GM19395 (cell line): ENCODE results near the gene HOXA13.

Experiments
- ATAC-seq: cut with Tn5 transposase; IDR thresholded peaks from one replicate; pipeline ENCODE4 v1.9.1; 2021; ENCODE audit warnings: mild to moderate bottlenecking, moderate library complexity; ENCODE audit not compliant: unreplicated experiment

Gene HOXA13

GRCh38 chr7:27171637-27172314, 28.1 kb downstream of the HOXA13 start:
- ATAC-seq = no peak

- no peak for ATAC-seq
These were observed 28.6 kb downstream of the HOXA13 start for GRCh38 chr7:27171325-27171636.

GRCh38 chr7:27170426-27171324, 29.2 kb downstream of the HOXA13 start:
- ATAC-seq = no peak

GRCh38 chr7:27169658-27170425, 30.0 kb downstream of the HOXA13 start:
- no peak for ATAC-seq

GRCh38 chr7:27168265-27168947, 31.5 kb downstream of the HOXA13 start:
- no peak for ATAC-seq

GRCh38 chr7:27167916-27168264, 32.0 kb downstream of the HOXA13 start:
- ATAC-seq = no peak

GRCh38 chr7:27166531-27167505, 33.1 kb downstream of the HOXA13 start:
- ATAC-seq = no peak

- ATAC-seq = no peak
These were observed 33.8 kb downstream of the HOXA13 start for GRCh38 chr7:27165996-27166530.

GRCh38 chr7:27165089-27165995, 34.5 kb downstream of the HOXA13 start, which contains the start of gene HOXA9:
Gene HOXA9 (minus strand): TSS chr7:27165537. CDS start chr7:27165457, 80 bp downstream.
- ATAC-seq = no peak

GRCh38 chr7:27164367-27165088, 35.4 kb downstream of the HOXA13 start:
- ATAC-seq = no peak

GRCh38 chr7:27164045-27164366, 35.9 kb downstream of the HOXA13 start:
- no peak for ATAC-seq

- no peak for ATAC-seq
These were observed 36.4 kb downstream of the HOXA13 start for GRCh38 chr7:27163288-27164044.

GRCh38 chr7:27162561-27163287, 37.2 kb downstream of the HOXA13 start:
- ATAC-seq = no peak

GRCh38 chr7:27161721-27162560, 38.0 kb downstream of the HOXA13 start:
- ATAC-seq = no peak

- ATAC-seq = no peak
These were observed 38.6 kb downstream of the HOXA13 start for GRCh38 chr7:27161214-27161720.
